OCI-LY3 (cell line): Measurements from ENCODE around the gene ATP1A4.

Experiments
- CTCF ChIP-seq: fragments of 200-600, 300-600 bp; sonication (generic); IDR thresholded peaks from 2 replicates; pipeline ENCODE4 v1.5.1; 2014; ENCODE audit warnings: antibody characterized with exemption, low read length, low read depth
- EZH2phosphoT487 ChIP-seq: fragments of 200-600 bp; shearing (Covaris generic); IDR thresholded peaks from 2 replicates; pipeline ENCODE4 v1.6.1; 2018; ENCODE audit warnings: antibody characterized with exemption, mixed run types, low read depth

GRCh38 chr1:160117300-160117699 is 34.1 kb upstream of the ATP1A4 start:
- TF ChIP-seq CTCF (no peak), EZH2phosphoT487 (no peak)
